SK-N-SH (cell line): ENCODE data around the gene CREG1. TPM values are rescaled to one million over a fixed set of nuclear protein-coding genes. Genes with fewer than 3 reads are reported as not detected.

Experiments
- CTCF ChIA-PET: fragments of 300-600, 350-600 bp; formaldehyde crosslinking; extraction: SDS; loops from one replicate; lab custom pipeline; 2021; lab: Yijun Ruan, JAX
- POLR2A ChIA-PET: fragments of 350-600 bp; sonication (Branson Sonifier 250); formaldehyde crosslinking; extraction: SDS; loops from one replicate; lab custom pipeline; 2020; ENCODE audit warnings: antibody characterized with exemption, inconsistent platforms; lab: Yijun Ruan, JAX
- DNase-seq: peaks from one replicate; pipeline ENCODE4 v3.0.0; 2012
- H2AFZ ChIP-seq: fragments of 200-600 bp; sonication (generic); 2 replicates; pipeline ENCODE4 v1.8.1; 2016; ENCODE audit warnings: antibody characterized with exemption, mild to moderate bottlenecking, low read depth
- H3F3A ChIP-seq: fragments of 200-600 bp; sonication (generic); replicated peaks from 2 replicates; pipeline ENCODE3; 2016; ENCODE audit warnings: antibody characterized with exemption, mild to moderate bottlenecking; ENCODE audit not compliant: insufficient read depth
- H3K27ac ChIP-seq, 2 experiments: fragments of 200-500 bp in 1 of 2; fragments of 200-600 bp in 1 of 2; sonication (Bioruptor generic) in 1 of 2; sonication (generic), shearing (Covaris generic) in 1 of 2; 2 replicates each; pipeline versions ENCODE4 v1.5.1 to v1.6.1; 2014 to 2016; ENCODE audit warnings: low read depth in 2 of 2, inconsistent platforms in 1 of 2, low read length in 1 of 2, mild to moderate bottlenecking in 1 of 2, mixed read lengths in 1 of 2
- H3K27me3 ChIP-seq: fragments of 200-600 bp; sonication (generic), shearing (Covaris generic); 2 replicates; pipeline ENCODE4 v1.6.1; 2016; ENCODE audit warnings: mixed run types; ENCODE audit not compliant: insufficient read depth
- H3K36me3 ChIP-seq, 2 experiments: fragments of 200-500 bp in 1 of 2; fragments of 200-600 bp in 1 of 2; sonication (Bioruptor generic) in 1 of 2; sonication (generic) in 1 of 2; replicated peaks in 1 of 2; 2 replicates each; pipeline versions ENCODE3 to v1.5.1; 2014 to 2016; ENCODE audit warnings: low read length in 1 of 2, mild to moderate bottlenecking in 1 of 2; ENCODE audit not compliant: insufficient read depth in 2 of 2, control insufficient read depth in 1 of 2
- H3K4me1 ChIP-seq, 2 experiments: fragments of 200-500 bp in 1 of 2; fragments of 200-600 bp in 1 of 2; sonication (Bioruptor generic) in 1 of 2; sonication (generic), shearing (Covaris generic) in 1 of 2; 2 replicates each; pipeline versions ENCODE4 v1.5.1 to v1.6.1; 2014 to 2016; ENCODE audit warnings: low read depth in 1 of 2, low read length in 1 of 2, mixed run types in 1 of 2; ENCODE audit not compliant: insufficient read depth in 2 of 2, control insufficient read depth in 1 of 2
- H3K4me2 ChIP-seq: fragments of 200-600 bp; sonication (generic), shearing (Covaris generic); 2 replicates; pipeline ENCODE4 v1.6.1; 2017; ENCODE audit warnings: mixed run types
- H3K4me3 ChIP-seq, 2 experiments: fragments of 200-500 bp in 1 of 2; fragments of 200-600 bp in 1 of 2; sonication (Bioruptor generic) in 1 of 2; sonication (generic), shearing (Covaris generic) in 1 of 2; 2 replicates each; pipeline versions ENCODE4 v1.5.1 to v1.8.1; 2014 to 2016; ENCODE audit warnings: low read depth in 2 of 2, inconsistent platforms in 1 of 2, low read length in 1 of 2, mild to moderate bottlenecking in 1 of 2, mixed read lengths in 1 of 2, moderate library complexity in 1 of 2
- H3K79me2 ChIP-seq: fragments of 200-600 bp; sonication (generic); 2 replicates; pipeline ENCODE4 v1.8.1; 2017; ENCODE audit warnings: mild to moderate bottlenecking; ENCODE audit not compliant: insufficient read depth
- H3K9ac ChIP-seq: fragments of 200-600 bp; sonication (generic); 2 replicates; pipeline ENCODE4 v1.6.1; 2017; ENCODE audit warnings: mixed run types
- H3K9me2 ChIP-seq: fragments of 200-600 bp; sonication (generic); 2 replicates; pipeline ENCODE4 v1.6.1; 2017; ENCODE audit warnings: mixed run types
- H3K9me3 ChIP-seq: fragments of 200-600 bp; sonication (generic); 2 replicates; pipeline ENCODE4 v1.6.1; 2017; ENCODE audit warnings: mixed run types, mild to moderate bottlenecking, moderate library complexity
- H4K20me1 ChIP-seq: fragments of 200-600 bp; sonication (generic); 2 replicates; pipeline ENCODE4 v1.6.1; 2017; ENCODE audit warnings: mild to moderate bottlenecking, mixed run types; ENCODE audit not compliant: insufficient read depth
- FOSL2 ChIP-seq: IDR thresholded peaks from 2 replicates; pipeline ENCODE4 v1.4.0; 2012; ENCODE audit warnings: low read depth, mild to moderate bottlenecking, moderate library complexity, borderline replicate concordance
- GABPA ChIP-seq: IDR thresholded peaks from 2 replicates; pipeline ENCODE4 v1.4.0; 2012; ENCODE audit warnings: low read depth, mild to moderate bottlenecking
- MAX ChIP-seq: IDR thresholded peaks from 2 replicates; pipeline ENCODE4 v1.4.0; 2012; ENCODE audit warnings: low read depth
- MEF2A ChIP-seq: IDR thresholded peaks from 2 replicates; pipeline ENCODE4 v1.4.0; 2012; ENCODE audit warnings: low read depth, borderline replicate concordance
- MXI1 ChIP-seq: IDR thresholded peaks from 2 replicates; pipeline ENCODE4 v1.6.1; 2012; ENCODE audit warnings: mild to moderate bottlenecking, low read depth, low read length, improper control_type of control experiment
- POLR2AphosphoS5 ChIP-seq: IDR thresholded peaks from 2 replicates; pipeline ENCODE4 v1.6.1; 2012; ENCODE audit warnings: low read depth, low read length
- RCOR1 ChIP-seq: fragments of 150-350 bp; IDR thresholded peaks from 2 replicates; pipeline ENCODE4 v1.6.1; 2017; ENCODE audit warnings: antibody characterized with exemption, low read length
- RFX5 ChIP-seq: IDR thresholded peaks from 2 replicates; pipeline ENCODE4 v1.6.1; 2012; ENCODE audit warnings: mild to moderate bottlenecking, improper control_type of control experiment, low read length
- RXRA ChIP-seq: IDR thresholded peaks from 2 replicates; pipeline ENCODE4 v1.4.0; 2012; ENCODE audit warnings: low read depth, mild to moderate bottlenecking, borderline replicate concordance
- SIN3A ChIP-seq: IDR thresholded peaks from 2 replicates; pipeline ENCODE4 v1.6.1; 2012; ENCODE audit warnings: low read depth, mild to moderate bottlenecking, low read length, moderate library complexity, borderline replicate concordance
- TAF1 ChIP-seq: IDR thresholded peaks from 2 replicates; pipeline ENCODE4 v1.6.1; 2012; ENCODE audit warnings: low read depth, mild to moderate bottlenecking, low read length, moderate library complexity, borderline replicate concordance
- TCF12 ChIP-seq: IDR thresholded peaks from 2 replicates; pipeline ENCODE4 v1.4.0; 2012
- TEAD4 ChIP-seq: IDR thresholded peaks from 2 replicates; pipeline ENCODE4 v1.4.0; 2012; ENCODE audit warnings: mild to moderate bottlenecking, borderline replicate concordance; ENCODE audit not compliant: insufficient read depth
- USF1 ChIP-seq: IDR thresholded peaks from 2 replicates; pipeline ENCODE4 v1.4.0; 2012; ENCODE audit warnings: low read depth, borderline replicate concordance
- YY1 ChIP-seq: IDR thresholded peaks from 2 replicates; pipeline ENCODE4 v1.4.0; 2012; ENCODE audit warnings: low read depth, mild to moderate bottlenecking
- ZBTB33 ChIP-seq: IDR thresholded peaks from 2 replicates; pipeline ENCODE4 v1.4.0; 2012; ENCODE audit warnings: low read depth, borderline replicate concordance
- WGBS: methylation state at CpG from one replicate; pipeline ENCODE4 v1.1.6; 2017; ENCODE audit warnings: low lambda C conversion rate; 5-methylcytosine and 5-hydroxymethylcytosine counted together
- polyA plus RNA-seq, 3 experiments: library from polyadenylated mRNA; depleted of rRNA; stranded (reverse); fragments of >200 nt; gene quantifications; 2 replicates each; pipeline ENCODE4 v1.2.3, GENCODE V29; 2012
- TF ChIP-seq, protein P1 (sequence below): fragments of 150-350 bp; IDR thresholded peaks from 2 replicates; pipeline ENCODE4 v1.6.1; 2016; ENCODE audit warnings: mild to moderate bottlenecking, low read depth, low read length

Gene CREG1
- polyA plus RNA-seq, 1 of the 3 experiments (the other 2 are of a cell fraction), result 26.1 TPM

GRCh38 chr1:167544447-167545093 is 9.0 kb downstream of the CREG1 start:
- H3K4me1 ChIP-seq, result peaks cover 0 to 2% of the 10 kb centered on the region in 2 experiments; a peak in 1 of 4 replicates
- no peak overlapping the region for H3K4me2 ChIP-seq
- peaks cover 0 to 3% of the 10 kb centered on the region in 2 experiments for H3K36me3 ChIP-seq
- ChIA-PET CTCF (interaction anchor here (0.8 to 6.8 kb wide), 4 partner anchors 9 to 278 kb away, joined by 3 to 84 read pairs (median 20); partner anchors contain the start of gene CREG1), POLR2A (no interaction called here)
- H2AFZ ChIP-seq, result no peak overlapping the region
- TF ChIP-seq YY1 (no peak), RXRA (no peak)
- no peak overlapping the region for H3K27ac ChIP-seq
- H3K27me3 ChIP-seq, result no peaks in the 10 kb centered on the region
- H3K9ac ChIP-seq, result no peak overlapping the region
- DNase-seq, result no peak
- no peaks in the 10 kb centered on the region for H3K9me3 ChIP-seq
- H3K9me2 ChIP-seq, result no peaks in the 10 kb centered on the region
- H3K79me2 ChIP-seq, result no peaks in the 10 kb centered on the region
- no peaks in the 10 kb centered on the region for H4K20me1 ChIP-seq
- no peak overlapping the region for H3K4me3 ChIP-seq
- H3F3A ChIP-seq, result peaks cover 6% of the 10 kb centered on the region
- 93% methylated on average over 3 of the region's 3 CpGs for WGBS

DNA sequence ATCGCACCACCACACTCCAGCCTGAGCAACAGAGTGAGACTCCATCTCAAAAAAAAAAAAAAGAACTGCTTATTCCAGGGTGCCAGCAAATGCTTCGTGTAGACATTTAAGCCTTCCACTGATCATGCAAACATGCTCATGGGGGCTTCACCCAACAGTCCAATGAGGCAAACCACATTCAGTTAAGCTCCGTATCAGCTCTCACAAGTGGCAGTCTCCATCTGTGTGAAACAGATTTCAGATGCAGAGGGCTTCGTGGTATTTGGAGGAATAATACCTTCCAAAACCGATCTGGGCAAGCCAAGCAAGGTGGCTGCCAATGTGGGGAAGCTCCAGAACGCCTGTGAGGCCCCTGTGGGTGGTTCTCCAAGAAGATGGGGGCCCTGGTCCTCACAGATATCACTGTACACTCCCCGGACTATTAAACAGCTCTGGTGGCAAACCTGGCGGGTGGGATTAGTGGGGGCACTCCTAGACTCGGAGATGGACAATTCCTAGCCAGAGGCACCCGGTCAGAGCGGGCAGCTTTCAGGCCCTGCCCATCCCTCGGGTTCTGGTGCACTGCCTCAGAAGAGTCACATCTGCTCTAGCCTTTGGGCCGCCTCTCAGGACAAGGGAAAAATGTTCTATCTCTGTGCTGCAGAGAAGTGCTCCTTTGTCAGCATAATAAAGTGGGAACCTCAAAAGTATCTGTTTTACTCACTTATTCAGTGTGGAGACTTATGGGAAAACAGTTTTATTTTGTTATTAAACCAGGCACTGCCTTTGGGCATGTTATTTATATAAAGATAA is 10.2 kb downstream of the CREG1 start:
- POLR2A ChIA-PET, result no interaction called here
- no peak overlapping the region for H3K4me3 ChIP-seq

GRCh38 chr1:167542109-167543032 is 11.2 kb downstream of the CREG1 start:
- no peaks in the 10 kb centered on the region for H4K20me1 ChIP-seq
- no peak overlapping the region; the same call in 1 of the 2 replicates for H2AFZ ChIP-seq
- no peak for DNase-seq
- H3K9me2 ChIP-seq, result no peaks in the 10 kb centered on the region
- H3K79me2 ChIP-seq, result no peaks in the 10 kb centered on the region
- peaks cover 0 to 2% of the 10 kb centered on the region in 2 experiments; a peak in 1 of 4 replicates for H3K4me1 ChIP-seq
- WGBS, result 81% methylated on average over 12 of the region's 12 CpGs
- no peak overlapping the region for H3K27ac ChIP-seq
- H3K4me2 ChIP-seq, result no peak overlapping the region
- H3K9me3 ChIP-seq, result no peaks in the 10 kb centered on the region
- POLR2A ChIA-PET, result no interaction called here
- peaks cover 0 to 3% of the 10 kb centered on the region in 2 experiments for H3K36me3 ChIP-seq
- H3K27me3 ChIP-seq, result no peaks in the 10 kb centered on the region
- H3K4me3 ChIP-seq, result no peak overlapping the region
- H3K9ac ChIP-seq, result no peak overlapping the region
- H3F3A ChIP-seq, result peaks cover 6% of the 10 kb centered on the region
- CTCF ChIA-PET, result interaction anchor here (0.7 to 6.8 kb wide), 8 partner anchors 10 to 274 kb away, joined by 3 to 84 read pairs (median 6); partner anchors contain the start of gene CREG1
- TF ChIP-seq FOSL2 (no peak), MAX (no peak), RFX5 (no peak), USF1 (no peak), TCF12 (no peak), ZBTB33 (no peak)
- TF ChIP-seq, protein P1, sequence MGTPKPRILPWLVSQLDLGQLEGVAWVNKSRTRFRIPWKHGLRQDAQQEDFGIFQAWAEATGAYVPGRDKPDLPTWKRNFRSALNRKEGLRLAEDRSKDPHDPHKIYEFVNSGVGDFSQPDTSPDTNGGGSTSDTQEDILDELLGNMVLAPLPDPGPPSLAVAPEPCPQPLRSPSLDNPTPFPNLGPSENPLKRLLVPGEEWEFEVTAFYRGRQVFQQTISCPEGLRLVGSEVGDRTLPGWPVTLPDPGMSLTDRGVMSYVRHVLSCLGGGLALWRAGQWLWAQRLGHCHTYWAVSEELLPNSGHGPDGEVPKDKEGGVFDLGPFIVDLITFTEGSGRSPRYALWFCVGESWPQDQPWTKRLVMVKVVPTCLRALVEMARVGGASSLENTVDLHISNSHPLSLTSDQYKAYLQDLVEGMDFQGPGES, result no peak

More for the DNA sequence above, 10.2 kb downstream of the CREG1 start:
- H3K9me2 ChIP-seq, result no peaks in the 10 kb centered on the region
- no peaks in the 10 kb centered on the region for H3K9me3 ChIP-seq
- H4K20me1 ChIP-seq, result no peaks in the 10 kb centered on the region
- H3K79me2 ChIP-seq, result no peaks in the 10 kb centered on the region
- H3K36me3 ChIP-seq, result peaks cover 0 to 3% of the 10 kb centered on the region in 2 experiments
- H3K9ac ChIP-seq, result no peak overlapping the region
- CTCF ChIA-PET, result interaction anchor here (0.7 to 6.8 kb wide), 5 partner anchors 10 to 672 kb away, joined by 3 to 84 read pairs (median 3); partner anchors contain the start of gene CREG1
- no peaks in the 10 kb centered on the region for H3K27me3 ChIP-seq
- TF ChIP-seq TCF12 (no peak), SIN3A (no peak), TAF1 (no peak), MXI1 (no peak), GABPA (no peak), TEAD4 (no peak), POLR2AphosphoS5 (no peak), RCOR1 (no peak), MEF2A (no peak)
- 70% methylated on average over 9 of the region's 13 CpGs for WGBS
- H2AFZ ChIP-seq, result no peak overlapping the region
- DNase-seq, result no peak
- H3K4me1 ChIP-seq, result peaks cover 0 to 2% of the 10 kb centered on the region in 2 experiments; a peak in 1 of 4 replicates
- H3F3A ChIP-seq, result peaks cover 6% of the 10 kb centered on the region
- H3K27ac ChIP-seq, result no peak overlapping the region
- H3K4me2 ChIP-seq, result no peak overlapping the region
